ENCODE results near the gene WDR13. TPM values are rescaled to one million over a fixed set of nuclear protein-coding genes. Genes with fewer than 3 reads are reported as not detected.

WDR13 gene
- total RNA-seq, 2 donors from 2014 or later, result 90.4 to 121 TPM

DNA sequence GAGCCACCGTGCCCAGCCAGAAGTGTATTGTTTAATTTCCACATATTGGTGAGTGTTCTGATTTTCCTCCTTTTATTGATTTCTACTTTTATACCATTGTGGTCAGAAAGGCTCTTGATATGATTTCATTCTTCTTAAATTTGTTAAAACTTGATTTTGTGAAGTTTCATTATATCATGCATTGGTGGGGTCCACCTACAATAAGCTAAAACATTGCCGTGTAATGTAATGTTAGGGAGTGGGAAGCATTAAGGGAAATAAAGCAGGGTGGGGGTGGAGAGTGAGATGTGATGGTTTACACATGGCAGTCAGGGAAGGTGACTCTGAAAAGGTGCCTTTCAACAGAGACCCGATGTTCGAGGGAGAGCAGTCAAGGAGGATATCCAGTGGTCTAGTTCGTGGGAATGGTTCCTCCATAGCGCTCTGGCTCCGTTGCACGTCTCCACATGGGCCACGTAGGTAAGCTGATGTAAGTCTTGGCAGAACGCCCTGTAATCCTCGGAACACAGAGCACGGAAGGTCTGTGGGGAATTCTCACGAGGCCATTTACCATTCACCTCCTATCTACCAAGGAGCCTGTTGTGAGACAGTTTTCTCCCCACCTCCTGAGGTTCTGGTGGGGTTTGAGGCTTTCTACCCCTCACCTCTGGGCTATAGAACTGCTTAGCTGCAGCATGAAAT, 7.7 kb upstream of the WDR13 start:
- TF ChIP-seq, protein P1, sequence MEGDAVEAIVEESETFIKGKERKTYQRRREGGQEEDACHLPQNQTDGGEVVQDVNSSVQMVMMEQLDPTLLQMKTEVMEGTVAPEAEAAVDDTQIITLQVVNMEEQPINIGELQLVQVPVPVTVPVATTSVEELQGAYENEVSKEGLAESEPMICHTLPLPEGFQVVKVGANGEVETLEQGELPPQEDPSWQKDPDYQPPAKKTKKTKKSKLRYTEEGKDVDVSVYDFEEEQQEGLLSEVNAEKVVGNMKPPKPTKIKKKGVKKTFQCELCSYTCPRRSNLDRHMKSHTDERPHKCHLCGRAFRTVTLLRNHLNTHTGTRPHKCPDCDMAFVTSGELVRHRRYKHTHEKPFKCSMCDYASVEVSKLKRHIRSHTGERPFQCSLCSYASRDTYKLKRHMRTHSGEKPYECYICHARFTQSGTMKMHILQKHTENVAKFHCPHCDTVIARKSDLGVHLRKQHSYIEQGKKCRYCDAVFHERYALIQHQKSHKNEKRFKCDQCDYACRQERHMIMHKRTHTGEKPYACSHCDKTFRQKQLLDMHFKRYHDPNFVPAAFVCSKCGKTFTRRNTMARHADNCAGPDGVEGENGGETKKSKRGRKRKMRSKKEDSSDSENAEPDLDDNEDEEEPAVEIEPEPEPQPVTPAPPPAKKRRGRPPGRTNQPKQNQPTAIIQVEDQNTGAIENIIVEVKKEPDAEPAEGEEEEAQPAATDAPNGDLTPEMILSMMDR (IDR thresholded peaks at IDR 0.05), result no peak
- Histone ChIP-seq H3K9me3 (no peaks in the 10 kb centered on the region), H3K36me3 (no peaks in the 10 kb centered on the region), H3K27me3 (no peaks in the 10 kb centered on the region), H3K4me3 (no peak overlapping the region), H3K27ac (no peak overlapping the region), H3K4me1 (no peaks in the 10 kb centered on the region), H3K9ac (ENCODE audit: low read depth in 2 of 2, low read length in 2 of 2) (no peak overlapping the region)
- intact Hi-C loops (cut with DNase I), result no loop called here
- no peak for DNase-seq

DNA sequence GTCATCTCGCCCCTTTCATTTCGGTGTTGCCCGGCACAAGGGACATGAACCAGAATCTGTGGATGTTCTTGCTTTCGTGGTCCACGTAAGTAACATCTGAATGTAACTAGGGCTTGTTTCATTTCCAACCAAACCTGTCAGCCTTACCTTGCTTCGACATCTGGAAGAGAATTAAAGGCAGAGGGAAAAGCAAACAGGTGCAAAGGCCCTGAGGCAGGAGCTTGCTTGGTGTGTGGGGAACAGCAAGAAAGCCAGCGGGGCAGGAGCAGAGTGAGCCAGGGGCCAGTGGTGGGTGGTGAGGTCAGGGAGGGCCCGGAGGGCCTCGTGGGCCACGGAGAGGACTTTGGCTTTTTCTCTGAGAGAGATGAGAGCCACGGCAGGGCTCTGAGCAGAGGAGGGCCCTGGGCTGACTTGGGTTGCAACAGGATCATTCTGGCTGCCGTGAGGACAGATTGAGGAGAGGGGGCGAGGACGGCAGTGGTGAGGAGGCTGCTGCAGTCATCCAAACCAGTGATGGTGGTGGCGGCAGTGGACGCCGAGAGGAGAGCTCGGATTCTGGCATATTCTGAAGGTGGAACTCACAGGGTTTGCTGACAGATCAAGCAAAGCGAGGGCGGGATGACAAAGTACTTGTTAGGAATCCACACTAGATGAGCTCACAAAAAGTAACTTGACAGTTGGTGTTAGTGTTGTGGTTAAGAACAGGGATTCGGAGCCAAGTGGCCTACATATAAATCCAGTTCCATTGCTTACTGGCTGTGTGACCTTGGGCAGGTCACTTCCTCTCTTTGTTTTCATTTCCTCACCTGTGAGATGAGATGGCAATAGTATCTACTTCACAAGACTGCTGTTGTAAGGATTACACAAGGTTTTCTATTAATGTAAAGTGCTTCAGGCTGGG, 6.8 kb upstream of the WDR13 start:
- H3K27ac ChIP-seq, result no peak overlapping the region
- no peak overlapping the region for H3K9ac ChIP-seq (ENCODE audit: low read depth in 2 of 2, low read length in 2 of 2)
- no peaks in the 10 kb centered on the region for H3K4me1 ChIP-seq
- no peaks in the 10 kb centered on the region for H3K27me3 ChIP-seq
- TF ChIP-seq, protein P1 (IDR thresholded peaks at IDR 0.05), result no peak
- intact Hi-C loops (cut with DNase I), result no loop called here
- no peak for DNase-seq
- no peak overlapping the region for H3K4me3 ChIP-seq
- H3K36me3 ChIP-seq, result no peaks in the 10 kb centered on the region
- no peaks in the 10 kb centered on the region for H3K9me3 ChIP-seq

DNA sequence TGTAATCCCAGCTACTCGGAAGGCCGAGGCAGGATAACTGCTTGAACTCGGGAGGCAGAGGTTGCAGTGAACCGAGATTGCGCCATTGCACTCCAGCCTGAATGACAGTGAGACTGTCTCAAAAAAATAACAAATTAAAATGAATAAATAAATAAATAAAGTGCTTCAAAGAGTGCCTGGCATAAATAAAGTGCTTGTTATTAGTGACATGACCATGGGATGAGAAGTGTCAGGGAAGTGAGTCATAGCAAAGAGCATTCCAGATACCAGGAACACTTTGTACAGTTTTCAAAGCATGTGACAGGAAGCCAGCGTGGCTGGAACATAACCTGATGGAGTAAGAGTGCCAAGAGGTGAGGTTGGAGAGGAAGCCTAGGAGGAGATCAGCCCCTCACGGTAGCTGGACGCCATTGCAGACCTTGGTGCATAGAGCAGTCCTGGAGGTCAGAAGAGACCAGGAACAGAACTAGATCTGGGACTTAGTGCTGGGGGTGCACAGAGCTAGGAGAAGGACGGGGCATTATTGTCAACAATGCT, 6.0 kb upstream of the WDR13 start:
- DNase-seq, result no peak
- no peaks in the 10 kb centered on the region for H3K27me3 ChIP-seq
- H3K9ac ChIP-seq (ENCODE audit: low read depth in 2 of 2, low read length in 2 of 2), result no peak overlapping the region
- no peaks in the 10 kb centered on the region for H3K4me1 ChIP-seq
- no peak overlapping the region for H3K27ac ChIP-seq
- no peaks in the 10 kb centered on the region for H3K9me3 ChIP-seq
- TF ChIP-seq, protein P1 (IDR thresholded peaks at IDR 0.05), result no peak
- no peaks in the 10 kb centered on the region for H3K36me3 ChIP-seq
- intact Hi-C loops (cut with DNase I), result no loop called here
- no peak overlapping the region for H3K4me3 ChIP-seq

DNA sequence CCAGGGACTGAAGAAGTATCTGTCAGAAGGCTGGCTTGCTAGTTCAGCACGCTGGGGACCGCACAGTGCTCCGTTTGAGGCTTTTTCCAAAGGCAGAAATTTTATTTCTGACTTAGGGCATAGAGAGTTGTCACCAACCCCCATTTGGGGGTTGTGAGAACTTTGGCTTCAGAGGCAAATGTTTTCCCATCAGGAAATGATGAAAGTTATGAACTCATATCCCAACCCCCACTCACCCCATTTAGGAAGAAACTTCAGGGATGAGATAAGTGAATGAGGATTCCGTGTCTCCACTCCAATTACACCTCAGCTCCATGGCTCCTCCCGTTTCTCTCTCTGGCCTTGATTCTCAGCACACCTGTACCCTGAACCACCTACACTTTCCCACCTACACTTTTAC, 4.3 kb upstream of the WDR13 start:
- intact Hi-C loops (cut with DNase I), result no loop called here
- no peaks in the 10 kb centered on the region for H3K36me3 ChIP-seq
- DNase-seq, result no peak
- H3K4me3 ChIP-seq, result no peak overlapping the region
- no peaks in the 10 kb centered on the region for H3K9me3 ChIP-seq
- no peak overlapping the region for H3K9ac ChIP-seq (ENCODE audit: low read depth in 2 of 2, low read length in 2 of 2)
- H3K27ac ChIP-seq, result no peak overlapping the region
- TF ChIP-seq, protein P1 (IDR thresholded peaks at IDR 0.05), result no peak
- H3K27me3 ChIP-seq, result no peaks in the 10 kb centered on the region
- no peaks in the 10 kb centered on the region for H3K4me1 ChIP-seq

DNA sequence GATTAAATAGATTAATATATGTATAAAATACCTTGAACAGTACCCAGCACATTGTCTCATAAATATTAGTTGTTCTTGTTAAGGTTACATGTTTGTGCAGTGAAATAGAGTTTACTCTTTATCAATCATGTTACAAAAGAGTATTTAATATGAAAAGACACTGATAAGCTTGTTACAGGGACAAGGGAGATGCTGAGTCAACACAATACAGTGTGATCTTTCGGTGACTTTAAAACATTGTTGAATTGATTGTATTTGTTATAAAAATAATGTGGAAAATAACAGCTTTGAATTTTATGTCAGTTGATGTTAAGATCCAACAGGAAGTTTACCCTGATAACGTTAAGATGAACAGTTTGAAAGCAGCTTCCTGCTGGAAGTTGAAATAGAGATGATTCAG, 1.4 kb upstream of the WDR13 start:
- H3K4me1 ChIP-seq, result no peaks in the 10 kb centered on the region
- no peaks in the 10 kb centered on the region for H3K36me3 ChIP-seq
- no peak overlapping the region for H3K4me3 ChIP-seq
- TF ChIP-seq, protein P1 (IDR thresholded peaks at IDR 0.05), result no peak
- intact Hi-C loops (cut with DNase I), result no loop called here
- H3K27ac ChIP-seq, result no peak overlapping the region
- no peaks in the 10 kb centered on the region for H3K27me3 ChIP-seq
- DNase-seq, result no peak
- H3K9ac ChIP-seq (ENCODE audit: low read depth in 2 of 2, low read length in 2 of 2), result no peak overlapping the region
- H3K9me3 ChIP-seq, result no peaks in the 10 kb centered on the region

All from colonic mucosa (tissue), 4 donors.